Astrocyte of the spinal cord (primary cell): Measurements from ENCODE around the gene ELAPOR2.
A peak's percentile ranks its signal among the peaks of the same experiment; 100 is the strongest.
"Not testable (repeated sequence)": the region's sequence is repeated elsewhere in the genome, so short reads cannot be mapped to it uniquely, and the experiment has no call there.

Experiments used
- DNase-seq: peaks from one replicate; pipeline ENCODE4 v3.0.0; 2011; ENCODE audit warnings: low read depth, low spot score
- H3K4me3 ChIP-seq: 2 replicates; pipeline ENCODE4 v1.5.1; 2011; ENCODE audit warnings: low read depth, mild to moderate bottlenecking, low read length, moderate library complexity
- in situ Hi-C: cut with HindIII; loops from 2 replicates; pipeline ENCODE4 v1.10.0; 2017; ENCODE audit warnings: low sequenced_read_pairs
- TF ChIP-seq, protein P1 (sequence below): IDR thresholded peaks from 2 replicates; pipeline ENCODE4 v1.5.1; 2012; ENCODE audit warnings: low read depth, mild to moderate bottlenecking, low read length, inconsistent platforms

The ELAPOR2 gene, protein sequence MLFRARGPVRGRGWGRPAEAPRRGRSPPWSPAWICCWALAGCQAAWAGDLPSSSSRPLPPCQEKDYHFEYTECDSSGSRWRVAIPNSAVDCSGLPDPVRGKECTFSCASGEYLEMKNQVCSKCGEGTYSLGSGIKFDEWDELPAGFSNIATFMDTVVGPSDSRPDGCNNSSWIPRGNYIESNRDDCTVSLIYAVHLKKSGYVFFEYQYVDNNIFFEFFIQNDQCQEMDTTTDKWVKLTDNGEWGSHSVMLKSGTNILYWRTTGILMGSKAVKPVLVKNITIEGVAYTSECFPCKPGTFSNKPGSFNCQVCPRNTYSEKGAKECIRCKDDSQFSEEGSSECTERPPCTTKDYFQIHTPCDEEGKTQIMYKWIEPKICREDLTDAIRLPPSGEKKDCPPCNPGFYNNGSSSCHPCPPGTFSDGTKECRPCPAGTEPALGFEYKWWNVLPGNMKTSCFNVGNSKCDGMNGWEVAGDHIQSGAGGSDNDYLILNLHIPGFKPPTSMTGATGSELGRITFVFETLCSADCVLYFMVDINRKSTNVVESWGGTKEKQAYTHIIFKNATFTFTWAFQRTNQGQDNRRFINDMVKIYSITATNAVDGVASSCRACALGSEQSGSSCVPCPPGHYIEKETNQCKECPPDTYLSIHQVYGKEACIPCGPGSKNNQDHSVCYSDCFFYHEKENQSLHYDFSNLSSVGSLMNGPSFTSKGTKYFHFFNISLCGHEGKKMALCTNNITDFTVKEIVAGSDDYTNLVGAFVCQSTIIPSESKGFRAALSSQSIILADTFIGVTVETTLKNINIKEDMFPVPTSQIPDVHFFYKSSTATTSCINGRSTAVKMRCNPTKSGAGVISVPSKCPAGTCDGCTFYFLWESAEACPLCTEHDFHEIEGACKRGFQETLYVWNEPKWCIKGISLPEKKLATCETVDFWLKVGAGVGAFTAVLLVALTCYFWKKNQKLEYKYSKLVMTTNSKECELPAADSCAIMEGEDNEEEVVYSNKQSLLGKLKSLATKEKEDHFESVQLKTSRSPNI

GRCh38 chr7:87059525-87060287, at the start of gene ELAPOR2:
ELAPOR2 (minus strand) TSS chr7:87059654; CDS start chr7:87059513, 141 bp downstream.
- H3K4me3 ChIP-seq: peak within 1 kb of the TSS; percentile 44
- TF ChIP-seq, protein P1, sequence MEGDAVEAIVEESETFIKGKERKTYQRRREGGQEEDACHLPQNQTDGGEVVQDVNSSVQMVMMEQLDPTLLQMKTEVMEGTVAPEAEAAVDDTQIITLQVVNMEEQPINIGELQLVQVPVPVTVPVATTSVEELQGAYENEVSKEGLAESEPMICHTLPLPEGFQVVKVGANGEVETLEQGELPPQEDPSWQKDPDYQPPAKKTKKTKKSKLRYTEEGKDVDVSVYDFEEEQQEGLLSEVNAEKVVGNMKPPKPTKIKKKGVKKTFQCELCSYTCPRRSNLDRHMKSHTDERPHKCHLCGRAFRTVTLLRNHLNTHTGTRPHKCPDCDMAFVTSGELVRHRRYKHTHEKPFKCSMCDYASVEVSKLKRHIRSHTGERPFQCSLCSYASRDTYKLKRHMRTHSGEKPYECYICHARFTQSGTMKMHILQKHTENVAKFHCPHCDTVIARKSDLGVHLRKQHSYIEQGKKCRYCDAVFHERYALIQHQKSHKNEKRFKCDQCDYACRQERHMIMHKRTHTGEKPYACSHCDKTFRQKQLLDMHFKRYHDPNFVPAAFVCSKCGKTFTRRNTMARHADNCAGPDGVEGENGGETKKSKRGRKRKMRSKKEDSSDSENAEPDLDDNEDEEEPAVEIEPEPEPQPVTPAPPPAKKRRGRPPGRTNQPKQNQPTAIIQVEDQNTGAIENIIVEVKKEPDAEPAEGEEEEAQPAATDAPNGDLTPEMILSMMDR: peak; percentile 40
- peak; percentile 13 for DNase-seq
- in situ Hi-C loops: no loop called here

DNA sequence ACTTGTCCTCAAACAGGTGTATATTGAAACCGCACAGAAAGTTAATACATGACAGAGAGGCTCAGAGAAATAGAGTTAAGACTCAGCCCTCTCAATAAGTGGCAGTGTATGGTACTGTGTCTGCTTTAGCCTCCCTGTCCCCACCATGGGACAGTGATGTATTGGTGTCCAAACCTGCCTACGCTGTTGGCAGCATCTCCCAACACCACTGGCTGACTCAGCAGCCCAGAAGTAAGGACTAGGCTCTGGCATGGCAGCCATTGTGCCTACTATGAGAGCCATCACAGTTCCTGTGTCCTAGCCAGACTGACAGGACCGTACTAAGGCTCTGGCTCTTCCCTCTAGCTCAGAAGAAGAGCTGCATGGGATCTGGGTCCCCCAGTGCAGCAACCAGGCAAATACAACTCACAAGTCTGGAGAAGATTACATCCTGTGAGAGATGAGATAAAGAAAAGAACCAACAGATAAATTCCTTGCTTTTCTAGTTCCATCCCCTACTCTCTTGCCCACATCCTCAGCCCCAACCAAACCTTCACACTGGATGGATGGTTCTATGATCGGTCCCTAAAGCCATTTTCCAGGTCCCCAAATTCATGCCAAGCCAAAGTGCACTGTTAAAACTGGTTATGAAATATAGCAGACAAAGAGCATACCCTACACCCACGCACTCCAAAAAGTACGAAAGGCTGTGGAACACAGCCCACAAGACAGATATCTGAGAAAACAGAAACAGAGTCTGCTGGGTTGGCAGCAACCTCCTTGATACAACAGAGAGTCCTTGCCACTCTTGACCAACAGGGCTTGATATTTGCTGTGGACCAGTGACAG, 48.7 kb upstream of the ELAPOR2 start:
- DNase-seq: no peak
- TF ChIP-seq, protein P1: no peak
- H3K4me3 ChIP-seq: no peak overlapping the region
- in situ Hi-C loops: no loop called here

GRCh38 chr7:87106974-87107612, 47.6 kb upstream of the ELAPOR2 start:
- in situ Hi-C loops: no loop called here
- DNase-seq: no peak
- TF ChIP-seq, protein P1: no peak
- H3K4me3 ChIP-seq: no peak overlapping the region

DNA sequence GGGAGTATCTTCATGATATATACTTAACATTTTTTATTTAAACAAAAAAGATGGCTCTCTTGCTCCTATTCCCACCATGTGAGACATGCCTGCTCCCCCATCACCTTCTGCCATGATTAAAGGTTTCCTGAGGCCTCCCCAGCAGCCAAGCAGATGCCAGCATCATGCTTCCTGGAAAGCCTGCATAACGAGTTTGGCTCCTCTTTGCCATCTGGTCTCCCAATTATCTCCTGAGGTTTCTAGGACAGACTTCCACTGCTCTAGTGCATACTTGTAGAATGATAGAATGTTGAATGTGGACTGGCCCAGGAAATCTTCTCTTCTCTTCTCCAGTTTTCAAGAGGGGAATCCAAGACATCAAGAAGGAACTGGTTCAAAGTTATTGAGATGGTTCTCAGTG, 45.9 kb upstream of the ELAPOR2 start:
- DNase-seq: no peak
- in situ Hi-C loops: no loop called here
- no peak overlapping the region for H3K4me3 ChIP-seq
- TF ChIP-seq, protein P1: no peak

- TF ChIP-seq, protein P1: no peak
- DNase-seq: no peak
- no peak overlapping the region for H3K4me3 ChIP-seq
- in situ Hi-C loops: no loop called here
These were observed 40.9 kb upstream of the ELAPOR2 start for GRCh38 chr7:87100326-87100725.

GRCh38 chr7:87097375-87097774, 37.9 kb upstream of the ELAPOR2 start:
- in situ Hi-C loops, H3K4me3 ChIP-seq, DNase-seq: not testable (repeated sequence)
